Stimulated activated CD8-positive, alpha-beta memory T cell treated with anti-CD3 and anti-CD28 coated beads, Interleukin-7, amount 100 ng/mL, for 24 hours (primary cell): Measurements from ENCODE around the gene LRP4.

ENCODE experiments used
- DNase-seq: peaks from one replicate; pipeline ENCODE4 v3.0.0-alpha.2; 2020; ENCODE audit warnings: low read depth

The LRP4 gene

GRCh38 chr11:46918788-46919513, 601 bp upstream of the LRP4 start:
- no peak for DNase-seq

- no peak for DNase-seq
Measured at GRCh38 chr11:46917762-46918082, 628 bp downstream of the LRP4 start.

DNA sequence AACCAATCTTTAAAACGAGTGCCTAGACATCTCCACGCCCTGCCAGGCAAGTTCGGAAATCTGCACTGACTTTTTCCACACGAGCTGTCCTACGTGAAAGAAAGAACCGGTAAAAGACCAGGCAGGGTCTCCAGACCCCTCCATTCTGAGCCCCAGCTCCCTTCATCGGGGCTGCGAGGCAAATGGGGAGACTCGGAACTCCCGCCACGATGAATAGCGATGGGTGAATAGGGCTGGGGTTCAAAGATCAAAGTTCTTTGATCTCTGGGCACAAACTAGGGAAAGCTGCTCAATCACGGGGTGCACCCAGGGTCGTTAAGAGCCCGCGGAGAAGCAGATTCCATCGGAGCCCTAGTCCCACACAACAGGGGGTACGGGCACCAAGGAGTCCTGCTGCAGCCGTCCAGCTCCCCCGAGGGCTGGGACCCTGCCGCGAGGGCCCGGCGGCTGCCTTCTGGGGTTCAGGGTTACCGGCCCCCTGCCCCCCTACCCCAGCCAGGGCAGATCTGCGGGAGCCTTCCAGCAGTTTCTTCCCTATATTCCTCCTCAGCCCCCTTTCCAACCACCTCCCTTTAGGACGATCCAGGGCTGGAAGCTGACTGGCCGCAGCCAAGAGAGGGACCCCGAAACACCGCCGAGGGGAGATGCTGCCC, 1.1 kb downstream of the LRP4 start:
- no peak for DNase-seq

GRCh38 chr11:46916286-46917108, 1.9 kb downstream of the LRP4 start:
- DNase-seq, result no peak

DNA sequence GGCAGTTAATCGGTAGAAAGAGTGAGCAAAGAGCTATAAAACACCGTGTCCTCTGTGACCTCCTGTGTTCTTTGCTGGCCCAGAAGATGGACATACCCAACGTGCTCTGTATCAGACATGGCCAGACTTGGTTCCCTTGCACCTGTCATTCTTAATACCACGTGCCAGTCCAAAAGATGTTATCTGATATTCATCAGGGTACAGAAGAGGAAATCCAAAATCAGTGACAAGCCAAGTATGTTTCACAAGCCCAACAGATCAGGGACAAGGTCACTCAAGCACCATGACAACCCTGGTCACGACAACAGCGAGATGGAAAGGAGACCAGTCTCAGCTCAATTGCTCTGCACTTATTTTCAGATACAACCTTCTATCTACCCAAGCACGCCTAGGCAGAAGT, 3.4 kb downstream of the LRP4 start:
- DNase-seq, result no peak

GRCh38 chr11:46914363-46914762, 4.0 kb downstream of the LRP4 start:
- DNase-seq, result no peak

DNA sequence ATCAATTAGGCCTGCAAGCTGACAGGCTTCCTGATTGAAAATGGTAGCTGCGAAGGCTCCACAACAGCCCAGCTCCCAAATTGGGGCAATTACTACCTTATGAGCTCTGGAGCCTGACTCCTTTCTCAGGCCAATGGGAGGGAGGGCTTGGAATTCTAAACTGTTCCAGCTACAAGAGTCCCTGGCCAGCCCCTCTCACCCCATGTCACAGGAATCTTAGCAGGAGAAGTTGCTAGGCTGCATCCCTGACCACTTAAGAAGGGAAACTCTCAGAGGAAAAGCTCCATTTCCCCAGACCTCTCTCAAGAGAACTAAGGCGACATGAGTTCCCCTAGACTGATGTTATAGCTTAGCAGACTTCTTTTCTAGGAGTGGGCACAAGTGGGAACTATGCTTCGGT, 4.9 kb downstream of the LRP4 start:
- DNase-seq, result no peak

DNA sequence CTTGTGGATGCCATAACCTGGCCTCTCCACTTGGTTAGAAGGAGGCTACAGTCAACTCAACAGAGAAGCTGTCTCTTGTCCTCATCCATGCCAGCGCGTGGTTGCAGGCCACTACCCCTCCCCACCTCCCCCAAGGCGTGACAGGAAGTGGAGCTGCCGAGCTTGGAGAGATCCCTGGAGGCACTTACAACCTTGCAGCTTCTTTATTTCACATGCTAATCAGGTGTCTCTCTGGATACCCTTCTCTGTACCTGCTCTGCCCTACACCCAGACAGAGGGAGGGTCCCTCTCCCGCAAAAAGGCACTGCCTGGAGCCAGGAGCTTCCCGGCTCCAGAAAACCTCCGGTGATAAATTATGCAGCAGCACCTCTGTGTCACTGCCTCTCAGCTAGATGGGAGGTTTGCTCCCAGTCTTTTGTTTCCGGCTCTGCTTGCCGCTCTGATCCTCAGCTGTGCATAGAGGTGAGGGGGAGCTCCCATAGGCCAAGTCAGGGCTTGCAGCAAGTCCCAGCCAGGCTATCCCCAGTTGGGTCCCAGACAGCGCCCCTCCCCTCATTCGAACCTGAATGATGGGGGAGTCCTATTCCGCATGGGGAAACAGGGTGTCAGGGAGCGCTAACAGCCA, 5.7 kb downstream of the LRP4 start:
- no peak for DNase-seq

- no peak for DNase-seq
Measured at GRCh38 chr11:46907606-46908005, 10.7 kb downstream of the LRP4 start.

DNA sequence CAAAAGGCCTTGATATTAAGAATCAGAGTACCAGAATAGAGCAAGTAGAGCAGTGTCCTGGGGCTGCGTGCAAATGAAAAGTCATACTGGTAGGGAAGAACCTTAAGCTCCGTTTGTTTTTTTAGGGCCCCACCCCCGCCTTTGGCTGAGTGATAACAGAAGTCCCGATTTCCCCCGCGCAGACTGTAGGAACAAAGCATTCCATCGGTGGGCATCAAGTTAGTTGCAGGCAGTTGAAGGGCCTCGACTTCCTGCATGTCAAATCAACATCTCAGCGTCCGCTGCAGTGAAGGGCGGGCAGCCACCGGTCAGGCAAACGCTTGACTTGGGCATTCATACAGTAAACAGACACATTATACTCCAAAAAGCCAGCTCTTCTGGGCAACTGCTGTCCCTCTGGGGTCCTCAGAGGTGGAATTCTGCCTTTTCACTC, 11.7 kb downstream of the LRP4 start:
- DNase-seq, result no peak

- DNase-seq, result no peak
Measured at GRCh38 chr11:46905806-46906205, 12.5 kb downstream of the LRP4 start.

DNA sequence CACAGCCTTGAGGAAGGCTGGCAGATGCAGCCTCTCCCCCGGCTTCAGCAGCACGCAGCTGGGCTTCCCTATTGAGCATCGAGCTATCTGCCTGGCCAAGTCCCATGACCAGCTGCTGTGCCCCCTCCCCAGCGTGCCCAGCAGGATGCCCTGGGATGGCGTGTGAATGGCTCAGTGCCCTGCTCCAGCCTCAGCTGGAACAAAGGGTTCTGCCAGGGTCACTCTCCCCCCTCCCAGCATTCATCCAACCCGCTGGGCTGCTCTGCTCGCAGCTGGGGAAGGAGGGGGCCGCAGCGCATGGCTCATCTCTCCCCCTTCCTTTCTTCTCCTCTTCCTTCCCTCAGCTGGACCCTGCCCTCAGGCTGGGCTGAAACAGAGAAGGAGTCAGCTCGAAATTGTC, 14.5 kb downstream of the LRP4 start:
- DNase-seq, result no peak

GRCh38 chr11:46902694-46903093, 15.7 kb downstream of the LRP4 start:
- DNase-seq, result no peak

DNA sequence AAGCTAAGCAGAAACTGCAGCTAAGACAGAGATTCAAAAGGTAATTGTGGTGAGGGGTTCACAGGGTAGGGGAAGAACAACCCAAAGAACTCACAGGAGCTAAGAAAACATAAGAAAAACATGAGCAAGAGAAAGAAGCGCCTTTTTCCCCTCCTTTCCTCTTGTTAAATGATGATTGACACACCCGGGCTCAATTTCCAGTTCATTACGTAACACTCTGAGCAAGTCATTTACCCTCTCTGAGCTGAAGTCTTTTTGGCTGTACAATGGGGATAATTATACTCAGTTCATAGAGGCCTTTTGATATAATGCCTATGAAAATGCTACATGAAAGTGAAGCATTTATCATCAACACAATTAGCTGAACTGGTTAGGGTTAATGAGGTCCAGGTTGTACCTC, 17.2 kb downstream of the LRP4 start:
- DNase-seq, result no peak

DNA sequence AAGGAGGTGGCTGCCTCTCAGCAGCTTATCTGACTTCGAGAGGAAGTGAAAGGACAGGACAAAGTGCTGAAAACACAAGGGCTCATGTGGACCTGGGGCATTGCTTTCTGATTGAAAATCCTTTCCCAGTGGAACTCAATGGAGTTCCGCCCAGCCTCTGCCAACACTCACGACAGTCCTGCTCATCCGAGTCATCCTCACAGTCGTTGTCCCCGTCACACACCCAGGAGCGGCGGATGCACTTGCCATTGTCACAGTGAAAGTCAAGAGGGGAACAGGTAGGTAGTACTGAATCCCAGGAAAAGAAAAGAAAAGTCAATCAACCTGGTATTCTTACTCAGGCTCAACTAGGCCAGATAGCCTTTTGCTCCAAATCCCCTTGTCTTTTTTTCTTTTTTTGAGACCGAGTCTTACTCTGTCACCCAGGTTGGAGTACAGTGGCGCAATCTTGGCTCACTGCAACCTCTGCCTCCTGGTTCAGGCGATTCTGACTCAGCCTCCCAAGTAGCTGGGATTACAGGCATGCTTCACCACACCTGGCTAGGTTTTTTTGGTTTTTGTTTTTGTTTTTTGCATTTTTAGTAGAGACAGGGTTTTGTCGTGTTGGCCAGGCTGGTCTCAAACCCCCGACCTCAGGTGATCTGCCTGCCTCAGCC, 18.1 kb downstream of the LRP4 start:
- DNase-seq, result no peak

DNA sequence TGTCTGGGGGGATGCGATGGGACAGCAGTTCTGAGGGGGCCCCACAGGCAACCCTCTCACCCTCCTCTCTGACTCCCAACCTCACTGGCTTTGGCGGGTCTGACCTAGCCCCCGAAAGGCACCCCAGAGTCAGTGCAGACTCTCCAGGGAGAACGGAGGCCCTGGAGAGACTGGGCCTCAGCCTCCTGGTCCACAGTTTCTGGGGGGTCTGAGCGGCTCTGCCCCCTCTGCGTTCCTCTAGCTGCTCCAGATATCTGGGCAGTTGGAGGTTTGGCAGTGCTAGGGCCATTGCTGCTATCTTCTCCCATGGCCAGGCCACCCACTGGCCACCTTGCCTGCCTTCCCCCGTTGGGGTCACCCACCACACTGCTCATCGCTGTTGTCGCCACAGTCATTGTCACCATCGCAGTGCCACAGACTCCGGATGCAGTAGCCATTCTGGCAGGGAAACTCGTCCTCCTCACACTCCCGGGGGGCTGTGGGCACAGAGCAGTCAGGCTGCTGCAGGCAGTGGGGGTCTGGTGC, 18.8 kb downstream of the LRP4 start:
- DNase-seq, result no peak

- DNase-seq, result no peak
Measured at GRCh38 chr11:46898396-46899095, 19.8 kb downstream of the LRP4 start.

DNA sequence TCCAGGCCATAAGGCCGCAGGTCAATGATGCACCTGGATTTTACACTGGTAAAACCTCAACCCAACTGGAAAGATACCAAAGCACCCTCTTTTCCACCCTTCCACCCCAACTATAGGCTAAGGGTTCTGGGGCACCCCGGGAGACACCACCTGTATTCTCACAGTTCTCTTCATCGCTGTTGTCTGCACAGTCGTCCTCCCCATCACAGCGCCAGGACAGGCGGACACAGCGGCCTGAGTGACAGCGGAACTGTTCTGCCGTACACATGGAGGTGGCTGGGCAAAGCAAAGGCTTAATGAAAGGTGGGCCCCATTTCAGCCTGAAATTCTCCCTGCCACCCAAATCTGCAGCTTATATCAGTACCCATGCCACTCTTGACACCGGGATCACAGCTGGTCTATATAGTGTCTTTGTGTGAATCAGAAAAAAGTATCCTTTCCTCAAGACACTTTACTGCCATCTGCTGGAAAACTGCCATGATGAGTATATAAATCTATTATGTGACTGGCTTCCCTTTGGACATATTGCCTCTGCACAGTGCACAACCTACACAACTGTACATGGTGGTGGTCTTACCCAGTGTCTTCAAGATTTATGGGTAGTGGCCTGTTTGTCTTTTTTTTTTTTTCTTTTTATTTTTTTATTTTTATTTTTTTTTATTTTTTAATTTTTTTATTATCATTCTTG, 21.5 kb downstream of the LRP4 start:
- DNase-seq, result no peak

GRCh38 chr11:46895821-46896220, 22.5 kb downstream of the LRP4 start:
- no peak for DNase-seq

DNA sequence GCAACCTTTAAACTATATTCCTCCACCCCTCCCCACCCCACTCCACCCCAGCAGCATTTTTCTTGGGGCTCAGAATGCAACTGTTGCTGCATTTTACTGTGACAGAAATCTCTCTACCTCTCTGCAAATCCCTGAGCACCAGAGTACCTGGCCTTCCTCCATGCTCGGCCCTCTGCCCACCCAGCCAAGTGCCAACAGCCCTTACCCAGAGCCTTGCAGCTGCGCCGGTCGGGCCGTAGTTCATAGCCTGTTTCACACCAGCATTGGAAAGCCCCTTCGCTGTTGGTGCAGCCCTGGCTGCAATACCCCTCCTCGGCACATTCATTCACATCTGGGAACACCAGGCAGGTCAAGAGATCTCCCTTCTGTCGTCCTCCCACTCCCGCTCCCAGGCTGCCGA, 23.4 kb downstream of the LRP4 start:
- no peak for DNase-seq

DNA sequence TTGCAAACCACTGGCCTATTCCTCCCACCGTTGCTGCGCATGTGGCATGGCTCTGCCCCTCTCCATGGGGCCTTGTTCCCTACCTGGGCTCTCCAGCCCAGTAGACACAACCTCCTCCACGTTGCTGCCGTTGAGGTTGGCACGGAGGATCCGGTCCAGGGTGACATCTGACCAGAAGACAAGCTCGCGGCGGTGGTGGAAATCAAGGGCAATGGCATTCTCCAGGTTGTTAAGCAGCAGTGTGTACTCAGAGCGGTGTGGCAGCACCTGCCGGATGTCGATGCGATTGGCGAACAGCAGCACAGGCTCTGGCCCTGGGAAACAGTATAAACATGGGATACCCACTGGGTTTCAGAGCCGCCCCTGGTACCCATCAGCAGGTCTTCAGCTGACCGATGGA, 23.8 kb downstream of the LRP4 start:
- DNase-seq, result no peak
